GM10266 (cell line): Measurements from ENCODE around the gene SPPL2B.

Experiments
- DNase-seq: peaks from one replicate; pipeline ENCODE4 v3.0.0; 2012; ENCODE audit errors: extremely low spot score
- TF ChIP-seq, protein P1 (sequence below): IDR thresholded peaks from 2 replicates; pipeline ENCODE4 v1.5.1; 2012; ENCODE audit warnings: mild to moderate bottlenecking, low read depth; ENCODE audit not compliant: control insufficient read depth, insufficient read depth; ENCODE audit errors: missing control alignments

SPPL2B gene

DNA sequence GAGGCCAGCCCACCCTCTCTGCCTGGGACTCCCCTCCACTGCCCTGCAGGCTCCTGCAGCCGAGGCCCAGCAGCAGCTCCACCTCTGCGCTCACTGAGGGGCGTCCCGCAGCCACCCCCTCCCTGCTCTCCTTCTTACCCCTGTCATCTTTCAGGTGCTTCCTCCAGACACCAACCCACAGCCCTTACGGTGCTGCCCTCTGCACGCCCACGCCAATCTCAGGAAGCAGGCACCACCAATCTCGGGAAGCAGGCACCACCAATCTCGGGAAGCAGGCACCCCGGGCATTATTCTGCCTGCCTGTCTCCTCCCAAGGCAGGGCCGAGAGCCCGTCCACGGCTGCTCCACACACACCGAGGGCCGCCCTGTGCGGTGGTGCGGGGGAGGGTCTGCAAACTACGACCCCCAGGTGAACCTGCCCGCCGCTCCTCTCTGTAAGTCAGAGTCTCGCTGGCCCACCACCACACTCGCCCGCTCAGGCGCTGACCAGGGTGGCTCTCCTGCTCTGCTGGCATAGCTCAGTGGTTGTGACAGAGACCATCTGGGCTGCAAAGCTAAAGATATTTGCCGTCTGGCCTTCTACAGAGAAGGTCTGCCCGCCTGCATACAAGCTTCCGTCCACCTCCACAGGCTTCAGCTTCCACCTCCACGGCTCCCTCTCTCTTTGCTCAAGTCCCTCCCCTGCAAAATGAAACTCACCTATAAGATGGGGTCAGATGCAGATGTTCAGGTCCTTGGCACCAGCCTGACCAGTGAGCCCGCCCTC lies 3.0 kb upstream of the SPPL2B start:
- TF ChIP-seq, protein P1, sequence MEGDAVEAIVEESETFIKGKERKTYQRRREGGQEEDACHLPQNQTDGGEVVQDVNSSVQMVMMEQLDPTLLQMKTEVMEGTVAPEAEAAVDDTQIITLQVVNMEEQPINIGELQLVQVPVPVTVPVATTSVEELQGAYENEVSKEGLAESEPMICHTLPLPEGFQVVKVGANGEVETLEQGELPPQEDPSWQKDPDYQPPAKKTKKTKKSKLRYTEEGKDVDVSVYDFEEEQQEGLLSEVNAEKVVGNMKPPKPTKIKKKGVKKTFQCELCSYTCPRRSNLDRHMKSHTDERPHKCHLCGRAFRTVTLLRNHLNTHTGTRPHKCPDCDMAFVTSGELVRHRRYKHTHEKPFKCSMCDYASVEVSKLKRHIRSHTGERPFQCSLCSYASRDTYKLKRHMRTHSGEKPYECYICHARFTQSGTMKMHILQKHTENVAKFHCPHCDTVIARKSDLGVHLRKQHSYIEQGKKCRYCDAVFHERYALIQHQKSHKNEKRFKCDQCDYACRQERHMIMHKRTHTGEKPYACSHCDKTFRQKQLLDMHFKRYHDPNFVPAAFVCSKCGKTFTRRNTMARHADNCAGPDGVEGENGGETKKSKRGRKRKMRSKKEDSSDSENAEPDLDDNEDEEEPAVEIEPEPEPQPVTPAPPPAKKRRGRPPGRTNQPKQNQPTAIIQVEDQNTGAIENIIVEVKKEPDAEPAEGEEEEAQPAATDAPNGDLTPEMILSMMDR = no peak
- no peak for DNase-seq

DNA sequence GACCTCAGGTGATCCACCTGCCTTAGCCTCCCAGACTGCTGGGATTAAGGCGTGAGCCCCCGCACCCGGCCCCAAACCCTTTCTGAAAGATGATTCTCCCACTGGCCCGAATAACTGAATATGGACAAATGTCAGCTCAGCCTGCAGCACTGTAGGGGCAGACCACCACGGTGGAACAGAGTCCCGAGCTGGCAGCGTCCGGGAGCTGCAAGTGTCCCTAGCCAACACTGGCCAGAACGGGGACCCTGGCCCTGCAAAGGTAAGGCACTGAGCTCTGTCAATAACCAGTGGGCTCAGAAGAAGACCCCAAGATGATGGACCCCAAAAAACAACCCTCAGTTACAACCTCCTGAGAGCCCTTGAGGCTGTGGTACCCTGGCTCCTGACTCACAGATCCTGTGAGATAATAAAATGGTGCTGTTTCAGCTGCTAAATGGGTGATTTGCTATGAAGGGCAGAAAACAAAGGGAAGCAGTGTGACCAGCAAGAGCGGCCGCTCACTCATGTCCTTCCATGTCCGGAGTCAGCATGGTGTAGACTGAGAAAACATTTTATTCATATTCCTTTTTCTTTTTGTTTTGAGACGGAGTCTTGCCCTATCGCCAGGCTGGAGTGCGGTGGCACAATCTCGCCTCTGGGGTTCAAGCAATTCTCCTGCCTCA lies 1.7 kb upstream of the SPPL2B start:
- no peak for DNase-seq
- TF ChIP-seq, protein P1 = no peak

DNA sequence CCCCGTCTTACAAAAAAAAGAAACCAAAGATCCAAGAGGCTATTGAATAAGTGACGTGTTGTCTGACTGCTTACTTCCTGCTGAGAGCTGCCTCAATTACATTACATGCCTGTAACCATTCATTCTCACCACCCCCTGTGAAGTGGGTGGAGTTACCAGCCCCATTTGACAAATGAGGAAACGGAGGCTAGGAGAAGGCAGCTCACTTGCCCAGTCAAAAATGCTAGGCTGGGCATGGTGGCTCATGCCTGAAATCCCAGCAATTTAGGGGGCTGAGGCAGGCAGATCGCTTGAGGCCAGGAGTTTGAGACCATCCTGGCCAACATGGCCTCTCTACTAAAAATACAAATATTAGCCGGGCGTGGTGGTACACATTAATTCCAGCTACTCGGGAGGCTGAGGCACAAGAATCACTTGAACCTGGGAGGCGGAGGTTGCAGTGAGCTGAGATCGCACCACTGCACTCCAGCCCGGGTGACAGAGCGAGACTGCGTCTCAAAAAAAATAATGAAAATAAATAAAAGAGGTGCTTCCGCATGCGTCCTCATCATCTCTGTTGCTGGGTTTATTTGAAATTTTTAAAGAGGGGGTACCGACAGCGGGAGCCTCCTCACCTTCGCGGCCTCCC lies 597 bp upstream of the SPPL2B start:
- peak; percentile 91 for DNase-seq

DNA sequence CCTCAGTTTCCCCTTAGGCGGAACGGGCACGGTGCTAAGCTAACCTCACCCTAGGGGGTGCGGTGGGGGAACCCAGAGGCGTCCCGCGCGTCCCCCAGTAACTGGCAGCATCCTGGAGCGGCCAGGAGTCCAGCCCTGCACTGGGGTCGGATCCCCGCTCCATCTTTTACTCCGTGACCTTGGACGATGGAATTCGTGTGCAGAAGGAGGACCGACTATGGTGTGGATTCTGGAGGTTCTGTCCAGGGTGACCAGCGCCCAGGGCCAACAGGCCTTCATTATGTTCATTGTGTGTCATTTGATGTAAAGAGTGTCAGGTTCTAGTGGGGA lies 630 bp downstream of the SPPL2B start:
- TF ChIP-seq, protein P1 = no peak
- DNase-seq = no peak

More for the DNA sequence above, 597 bp upstream of the SPPL2B start:
- TF ChIP-seq, protein P1 = no peak

DNA sequence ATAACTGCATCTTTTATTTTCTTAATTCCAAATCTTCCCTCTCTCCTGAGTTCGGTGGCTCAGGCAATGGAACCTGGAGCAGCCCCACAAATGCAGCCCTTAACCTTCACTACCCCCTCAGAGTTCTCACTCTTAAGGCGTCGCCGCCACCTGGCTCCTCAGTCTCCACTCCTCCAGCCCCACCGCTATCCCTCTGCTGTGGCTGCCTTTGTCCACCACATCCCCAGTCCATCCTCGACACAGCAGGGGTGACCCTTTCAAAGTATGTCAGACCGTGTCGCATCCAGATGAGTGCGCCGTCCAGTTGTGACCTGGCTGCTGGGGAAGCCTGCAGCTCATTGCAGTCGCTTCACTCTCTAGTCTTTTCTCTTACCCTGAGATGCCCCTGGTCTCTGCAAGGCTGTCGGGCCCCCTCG lies 1.0 kb downstream of the SPPL2B start:
- TF ChIP-seq, protein P1 = no peak
- DNase-seq = no peak

DNA sequence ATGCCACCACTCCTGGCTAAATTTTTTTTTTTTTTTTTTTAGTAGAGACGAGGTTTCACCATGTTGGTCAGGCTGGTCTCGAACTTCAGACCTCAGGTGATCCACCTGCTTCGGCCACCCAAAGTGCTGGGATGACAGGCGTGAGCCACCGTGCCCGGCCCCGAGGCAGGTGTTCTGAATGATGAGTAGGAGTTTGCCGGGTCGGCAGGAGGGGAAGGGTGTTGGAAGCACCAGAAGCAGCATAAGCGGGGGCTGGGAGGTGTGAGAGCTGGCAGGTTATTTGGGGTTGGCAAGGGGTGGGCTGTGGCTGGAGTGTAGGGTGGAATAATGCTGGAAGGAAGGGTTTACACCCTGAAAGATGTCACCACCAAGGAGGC lies 1.8 kb downstream of the SPPL2B start:
- DNase-seq = no peak
- TF ChIP-seq, protein P1 = no peak
